HepG2 (cell line): ENCODE data around the gene CDK18. TPM values are rescaled to one million over a fixed set of nuclear protein-coding genes. Genes with fewer than 3 reads are reported as not detected.
A peak's percentile ranks its signal among the peaks of the same experiment; 100 is the strongest.

Experiments used
- ATAC-seq: fragments of 200-7000 bp; cut with Tn5 transposase; 3 replicates; pipeline ENCODE4 v1.9.1; 2020; ENCODE audit warnings: mild to moderate bottlenecking, moderate library complexity
- BruUV-seq: library from RNA; stranded (reverse); fragments of 400-500 nt; replicated peaks from 2 replicates; lab custom pipeline; 2021; lab: Mats Ljungman, UMichigan
- CTCF ChIA-PET: fragments of 300-600 bp; formaldehyde crosslinking; extraction: SDS; loops from one replicate; lab custom pipeline; 2021; ENCODE audit warnings: low total read pairs, inconsistent platforms, low intra/inter-chr PET ratio; lab: Yijun Ruan, JAX
- POLR2A ChIA-PET: fragments of 350-600 bp; sonication (Branson Sonifier 250); formaldehyde crosslinking; loops from one replicate; lab custom pipeline; 2020; ENCODE audit warnings: antibody characterized with exemption, inconsistent platforms; lab: Yijun Ruan, JAX
- DNase-seq: peaks from one replicate; pipeline ENCODE4 v3.0.0-alpha.2; 2015; ENCODE audit warnings: low spot score
- FAIRE-seq: peaks from 3 replicates; lab custom pipeline; 2011; peaks lifted over from hg19 to GRCh38; lab: Jason Lieb, UNC
- H2AFZ ChIP-seq: one replicate; pipeline ENCODE4 v1.6.1; 2011; ENCODE audit warnings: low read length, inconsistent platforms
- H3K27ac ChIP-seq: fragments of 300-600 bp; 3 replicates; pipeline ENCODE4 v1.8.0; 2011; ENCODE audit warnings: mixed run types, mild to moderate bottlenecking, mixed read lengths, low read length, inconsistent platforms; ENCODE audit not compliant: insufficient read depth; ENCODE audit errors: extremely low read length
- H3K27me3 ChIP-seq, 2 experiments: fragments of 200-600 bp in 1 of 2; 2 replicates in 1 of 2; 3 replicates in 1 of 2; pipeline versions ENCODE4 v1.6.0 to v1.8.0; 2011; ENCODE audit warnings: low read length in 2 of 2, mild to moderate bottlenecking in 2 of 2, moderate library complexity in 2 of 2, inconsistent platforms in 1 of 2; ENCODE audit not compliant: insufficient read depth in 2 of 2, control insufficient read depth in 1 of 2
- H3K36me3 ChIP-seq, 2 experiments: fragments of 200-600 bp in 1 of 2; replicated peaks in 1 of 2; 2 replicates in 1 of 2; 3 replicates in 1 of 2; pipeline versions ENCODE4 v1.5.1 to v1.8.0; 2011; ENCODE audit warnings: low read length in 2 of 2, inconsistent platforms in 1 of 2; ENCODE audit not compliant: insufficient read depth in 2 of 2, control insufficient read depth in 1 of 2
- H3K4me1 ChIP-seq: 2 replicates; pipeline ENCODE4 v1.5.1; 2012; ENCODE audit warnings: low read length, inconsistent platforms; ENCODE audit not compliant: insufficient read depth
- H3K4me2 ChIP-seq: 2 replicates; pipeline ENCODE4 v1.6.0; 2011; ENCODE audit warnings: low read depth, low read length, inconsistent platforms
- H3K4me3 ChIP-seq, 3 experiments: fragments of 200-600 bp in 1 of 3; sonication (generic), shearing (Covaris generic) in 1 of 3; replicated peaks in 1 of 3; 2 replicates each; pipeline ENCODE4 v1.5.1; 2011 to 2016; ENCODE audit warnings: low read length in 3 of 3, inconsistent platforms in 2 of 3, low read depth in 2 of 3, mild to moderate bottlenecking in 2 of 3, control low read depth in 1 of 3, mixed read lengths in 1 of 3; ENCODE audit not compliant: insufficient read depth in 1 of 3
- H3K79me2 ChIP-seq: one replicate; pipeline ENCODE4 v1.6.1; 2011; ENCODE audit warnings: low read length, inconsistent platforms; ENCODE audit not compliant: insufficient read depth
- H3K9ac ChIP-seq: 2 replicates; pipeline ENCODE4 v1.6.0; 2011; ENCODE audit warnings: mild to moderate bottlenecking, low read depth, low read length, inconsistent platforms; ENCODE audit not compliant: insufficient read depth
- H3K9me3 ChIP-seq: 2 replicates; pipeline ENCODE4 v1.5.1; 2012; ENCODE audit warnings: mild to moderate bottlenecking, low read length
- H4K20me1 ChIP-seq: 2 replicates; pipeline ENCODE4 v1.6.0; 2011; ENCODE audit warnings: inconsistent platforms, mild to moderate bottlenecking, low read length, moderate library complexity; ENCODE audit not compliant: insufficient read depth
- MXD1 ChIP-seq: sonication (generic); formaldehyde crosslinking; IDR thresholded peaks from 2 replicates; pipeline ENCODE4 v1.4.0; 2020; ENCODE audit warnings: mild to moderate bottlenecking, missing genetic modification reagents
- MYC ChIP-seq: sonication (generic); formaldehyde crosslinking; IDR thresholded peaks from 2 replicates; pipeline ENCODE4 v1.9.0; 2021; ENCODE audit warnings: missing genetic modification reagents, borderline replicate concordance
- NONO ChIP-seq, 2 experiments: fragments of 450-650 bp in 1 of 2; sonication (generic) in 1 of 2; formaldehyde crosslinking in 1 of 2; IDR thresholded peaks in 1 of 2; conservative IDR thresholded peaks in 1 of 2; 2 replicates each; pipeline versions ENCODE4 v1.6.1 to v1.8.0; 2017 to 2022; ENCODE audit warnings: mild to moderate bottlenecking in 1 of 2, missing genetic modification reagents in 1 of 2, moderate library complexity in 1 of 2
- RFX3 ChIP-seq: IDR thresholded peaks from 2 replicates; pipeline ENCODE4 v1.6.1; 2016; ENCODE audit warnings: missing biosample characterization, missing genetic modification reagents
- SP5 ChIP-seq: IDR thresholded peaks from 2 replicates; pipeline ENCODE4 v1.6.1; 2016; ENCODE audit warnings: low read depth, borderline replicate concordance
- ZBTB20 ChIP-seq: sonication (generic); formaldehyde crosslinking; IDR thresholded peaks from 2 replicates; pipeline ENCODE4 v1.8.1; 2023; ENCODE audit warnings: missing genetic modification reagents, low read depth, mild to moderate bottlenecking, borderline replicate concordance
- ZFP36L2 ChIP-seq: sonication (generic); formaldehyde crosslinking; IDR thresholded peaks from 2 replicates; pipeline ENCODE4 v1.4.0; 2020; ENCODE audit warnings: missing genetic modification reagents
- ZNF10 ChIP-seq: sonication (generic); formaldehyde crosslinking; IDR thresholded peaks from 2 replicates; pipeline ENCODE4 v1.4.0; 2020; ENCODE audit warnings: mild to moderate bottlenecking, low read depth, missing genetic modification reagents, borderline replicate concordance
- ZNF263 ChIP-seq: sonication (generic); formaldehyde crosslinking; IDR thresholded peaks from 2 replicates; pipeline ENCODE4 v1.4.0; 2020; ENCODE audit warnings: missing genetic modification reagents
- ZNF292 ChIP-seq: sonication (generic); formaldehyde crosslinking; IDR thresholded peaks from 2 replicates; pipeline ENCODE4 v1.8.1; 2022; ENCODE audit warnings: mild to moderate bottlenecking, low read depth, missing genetic modification reagents, borderline replicate concordance
- ZNF468 ChIP-seq: sonication (generic); formaldehyde crosslinking; IDR thresholded peaks from 2 replicates; pipeline ENCODE4 v1.8.0; 2022; ENCODE audit warnings: mild to moderate bottlenecking, moderate library complexity, missing genetic modification reagents
- ZNF574 ChIP-seq: sonication (generic); formaldehyde crosslinking; IDR thresholded peaks from 2 replicates; pipeline ENCODE4 v1.4.0; 2020; ENCODE audit warnings: missing genetic modification reagents
- WGBS: methylation state at CpG from one replicate; pipeline ENCODE4 v1.1.6; 2017; ENCODE audit warnings: low lambda C conversion rate; 5-methylcytosine and 5-hydroxymethylcytosine counted together
- in situ Hi-C: cut with HindIII; loops from 2 replicates; pipeline ENCODE4 v1.10.0; 2017; ENCODE audit warnings: low pct_unique_long_range_greater_than_20kb; ENCODE audit not compliant: extremely low pct_ligation_motif_present
- intact Hi-C: fragments of 100-400 bp; cut with micrococcal nuclease; formaldehyde crosslinking; loops from one replicate; pipeline ENCODE4 v1.10.0; 2022; ENCODE audit not compliant: unreplicated experiment
- polyA plus RNA-seq, 8 experiments: library from polyadenylated mRNA; depleted of rRNA in 3 of 8; stranded (reverse) in 7 of 8; unstranded in 1 of 8; fragments of >200 nt; fragmentation: Illumina TruSeq in 4 of 8; extraction: Trizol in 4 of 8; gene quantifications; 2 replicates each; pipeline versions ENCODE4 v1.2.1 to v1.2.3, GENCODE V29; 2011 to 2016; ENCODE audit warnings: low read depth in 4 of 8, missing spikeins in 1 of 8, mixed read lengths in 1 of 8; ENCODE audit not compliant: insufficient read depth in 1 of 8
- total RNA-seq, 5 experiments: library from RNA; depleted of rRNA; stranded (reverse); fragments of >200 nt; fragmentation: Illumina TruSeq; extraction: Trizol; gene quantifications; 2 replicates each; pipeline ENCODE4 v1.2.3, GENCODE V29; 2016; ENCODE audit warnings: low read depth in 1 of 5

CDK18 gene
- total and polyA plus RNA-seq, 2 of the 13 experiments (the other 11 are each of a cell fraction or from before 2014, with no cell fraction given) = 6.4 to 38.8 TPM

GRCh38 chr1:205499789-205500188 is 4.7 kb upstream of the CDK18 start:
- no peak overlapping the region for H2AFZ ChIP-seq
- POLR2A ChIA-PET = no interaction called here
- no peaks in the 10 kb centered on the region; a peak in 2 of 5 replicates for H3K27me3 ChIP-seq
- H3K4me1 ChIP-seq = peaks cover 87% of the 10 kb centered on the region
- no peak for DNase-seq
- H3K4me3 ChIP-seq = no peak overlapping the region
- WGBS = 55% methylated on average over 3 of the region's 3 CpGs
- H4K20me1 ChIP-seq = no peaks in the 10 kb centered on the region
- no peak overlapping the region for H3K9ac ChIP-seq
- no peak overlapping the region for H3K27ac ChIP-seq
- H3K9me3 ChIP-seq = no peaks in the 10 kb centered on the region
- CTCF ChIA-PET = no interaction called here
- intact Hi-C loops (no loop called here), in situ Hi-C loops (no loop called here)
- H3K36me3 ChIP-seq = no peaks in the 10 kb centered on the region
- no peak overlapping the region for H3K4me2 ChIP-seq
- BruUV-seq = no TSS peak
- H3K79me2 ChIP-seq = peaks cover under 1% of the 10 kb centered on the region
- no peak for ATAC-seq
- FAIRE-seq = no peak
- TF ChIP-seq ZNF468 (CRISPR knock-in tag) = no peak
- TF ChIP-seq ZFP36L2 = no peak
- TF ChIP-seq MXD1 (CRISPR knock-in tag) = no peak
- TF ChIP-seq MYC (CRISPR knock-in tag) = no peak

DNA sequence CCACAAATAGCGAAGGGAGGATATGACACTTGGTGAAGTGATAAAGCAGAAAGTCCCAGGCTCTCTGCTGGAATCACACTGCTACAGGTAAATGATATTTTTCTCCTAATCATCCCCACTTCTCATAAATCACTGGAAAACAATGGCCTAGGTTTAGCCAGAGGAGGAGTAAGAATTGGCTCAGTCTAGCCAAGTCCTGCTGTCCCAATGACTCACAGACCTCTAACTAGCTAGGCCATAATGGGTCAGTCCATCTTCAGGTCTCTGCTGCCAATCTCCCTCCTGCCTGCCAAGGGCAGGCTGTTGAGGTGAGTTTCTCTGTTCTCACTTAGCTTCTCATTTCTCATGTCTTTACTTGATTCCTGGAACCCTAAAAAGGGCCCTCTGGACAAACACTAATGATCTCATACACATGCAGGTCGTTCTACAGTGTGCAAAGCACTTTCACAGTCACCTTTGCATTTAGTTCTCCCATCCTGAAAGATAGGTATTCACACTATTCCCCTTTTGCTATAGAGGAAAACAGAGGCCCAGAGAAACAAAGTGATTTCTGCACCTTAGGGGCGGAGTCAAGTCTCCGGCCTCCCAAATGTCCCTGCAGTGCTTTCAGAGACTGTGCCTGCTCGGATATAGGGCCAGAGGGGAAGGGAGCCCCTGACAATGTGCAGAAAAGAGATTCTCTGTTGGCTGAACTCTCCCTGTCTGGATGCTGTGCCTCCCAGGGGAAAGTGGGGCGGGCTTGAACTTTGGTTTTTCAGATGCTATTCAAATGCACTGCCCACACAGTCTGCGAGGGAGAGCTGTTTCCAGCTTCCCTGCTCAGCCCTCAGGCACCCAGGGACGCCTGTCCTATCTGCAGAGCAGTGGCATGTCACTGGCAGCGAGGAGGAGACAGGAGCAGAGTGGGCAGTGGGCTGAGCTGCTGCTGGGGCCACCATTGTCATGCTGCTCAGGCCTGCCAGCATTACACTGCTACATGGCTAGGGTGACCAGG is 3.9 kb upstream of the CDK18 start:
- no TSS peak for BruUV-seq
- peak; percentile 78 for ATAC-seq
- no peaks in the 10 kb centered on the region; a peak in 2 of 5 replicates for H3K27me3 ChIP-seq
- FAIRE-seq = peak; percentile 76
- WGBS = 20% methylated on average over 7 of the region's 9 CpGs
- peaks cover 85% of the 10 kb centered on the region for H3K4me1 ChIP-seq
- intact Hi-C loops = no loop called here
- in situ Hi-C loops = no loop called here
- CTCF ChIA-PET = no interaction called here
- H3K4me2 ChIP-seq = peak overlapping the region; percentile 51
- peaks cover 6% of the 10 kb centered on the region for H3K79me2 ChIP-seq
- no peaks in the 10 kb centered on the region for H4K20me1 ChIP-seq
- no peak overlapping the region for H2AFZ ChIP-seq
- POLR2A ChIA-PET = interaction anchor here (1.5 to 2.0 kb wide), 2 partner anchors 8 to 15 kb away, joined by 3 to 6 read pairs; no protein-coding TSS in a partner anchor
- no peaks in the 10 kb centered on the region for H3K9me3 ChIP-seq
- H3K4me3 ChIP-seq = peak overlapping the region in 1 of 3 experiments; percentile 17; a peak in 1 of 6 replicates
- no peaks in the 10 kb centered on the region for H3K36me3 ChIP-seq
- peak overlapping the region; percentile 10 for H3K27ac ChIP-seq
- DNase-seq = peak; percentile 48
- H3K9ac ChIP-seq = no peak overlapping the region
- TF ChIP-seq ZNF10 (CRISPR knock-in tag) (no peak), ZNF263 (CRISPR knock-in tag) (0 out of 2 replicates have a peak, but pooled peaks have one; percentile 53), NONO (IDR thresholded peaks at IDR 0.05) (no peak), NONO (CRISPR knock-in tag; conservative IDR thresholded peaks at IDR 0.05) (no peak), ZBTB20 (CRISPR knock-in tag) (no peak), ZNF574 (CRISPR knock-in tag) (0 out of 2 replicates have a peak, but pooled peaks have one; percentile 25), ZNF292 (CRISPR knock-in tag) (peak; percentile 84), SP5 (CRISPR knock-in tag) (peak; percentile 63; the same call in 1 of the 2 replicates), RFX3 (CRISPR knock-in tag) (no peak)
